Measurements from ENCODE around the gene SOBP.

DNA sequence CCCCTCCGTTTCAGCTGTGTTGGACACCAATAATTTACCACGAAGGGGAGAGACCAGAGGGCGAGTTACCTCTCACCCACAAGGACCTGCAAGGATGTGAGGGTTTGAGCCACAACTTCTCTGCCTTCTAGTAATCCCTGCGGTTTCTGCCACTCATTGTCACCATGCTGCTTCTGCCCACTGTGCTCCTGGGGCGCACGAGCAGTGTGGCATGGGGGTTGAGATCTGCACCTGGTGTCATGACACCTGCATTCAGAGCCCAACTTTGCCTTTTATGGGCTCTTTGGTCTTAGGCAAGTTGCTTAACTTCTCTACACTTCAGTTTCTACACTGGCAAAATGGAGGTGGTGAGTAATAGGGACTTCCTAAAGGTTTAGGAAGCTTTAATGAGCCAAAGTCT, 84.9 kb downstream of the SOBP start:
- TF ChIP-seq CTCF (IDR thresholded peaks at IDR 0.05; ENCODE audit: low read depth, low read length) (no peak), EZH2phosphoT487 (IDR thresholded peaks at IDR 0.05; ENCODE audit: low read depth) (no peak)
